Tibial nerve (tissue), 4 donors: ENCODE data around the gene ACRV1. TPM values are rescaled to one million over a fixed set of nuclear protein-coding genes. Genes with fewer than 3 reads are reported as not detected.
"Not testable (repeated sequence)": the region's sequence is repeated elsewhere in the genome, so short reads cannot be mapped to it uniquely, and the experiment has no call there.

Experiments used
- DNase-seq, 2 donors: peaks; one replicate each; pipeline ENCODE4 v3.0.0-alpha.2; 2019; ENCODE audit warnings: low spot score in 2 of 2
- H3K27ac ChIP-seq, 4 donors: fragments of 200-600 bp; sonication (generic) in 3 of 4; one replicate each; pipeline ENCODE4 v1.5.1; 2017 to 2019; ENCODE audit warnings: mild to moderate bottlenecking in 1 of 4
- H3K27me3 ChIP-seq, 2 donors: fragments of 200-600 bp; sonication (generic) in 1 of 2; one replicate each; pipeline versions ENCODE4 v1.5.1 to v1.6.0; 2017 to 2019
- H3K36me3 ChIP-seq, 3 donors: fragments of 200-600 bp; sonication (generic); one replicate each; pipeline ENCODE4 v1.5.1; 2018 to 2019
- H3K4me1 ChIP-seq, 4 donors: fragments of 200-600 bp; sonication (generic) in 3 of 4; one replicate each; pipeline ENCODE4 v1.5.1; 2017 to 2019
- H3K4me3 ChIP-seq, 4 donors: fragments of 200-600 bp; sonication (generic) in 3 of 4; one replicate each; pipeline ENCODE4 v1.5.1; 2017 to 2019; ENCODE audit warnings: mild to moderate bottlenecking in 1 of 4, moderate library complexity in 1 of 4
- H3K9me3 ChIP-seq, 4 donors: fragments of 200-600 bp; sonication (generic) in 3 of 4; one replicate each; pipeline ENCODE4 v1.5.1; 2017 to 2019
- EP300 ChIP-seq, 2 donors: sonication (generic); formaldehyde crosslinking; IDR thresholded peaks; one replicate each; pipeline ENCODE4 v1.6.1; 2017; ENCODE audit warnings: antibody characterized with exemption in 2 of 2, mild to moderate bottlenecking in 1 of 2
- POLR2A ChIP-seq, 2 donors: fragments of 450-650 bp; IDR thresholded peaks; one replicate each; pipeline ENCODE4 v1.6.1; 2017; ENCODE audit warnings: antibody characterized with exemption in 2 of 2, mild to moderate bottlenecking in 2 of 2, moderate library complexity in 2 of 2
- whole genome bisulfite sequencing, 2 donors: methylation state at CpG; one replicate each; pipeline ENCODE4 v1.1.5; 2018; 5-methylcytosine and 5-hydroxymethylcytosine counted together
- total RNA-seq, 4 donors: library from RNA; depleted of rRNA; stranded (reverse); fragments of >200 nt; gene quantifications; one replicate each; pipeline ENCODE4 v1.1.0, GENCODE V29; 2016
- TF ChIP-seq, protein P1 (sequence below), 5 experiments: fragments of 200-600 bp in 3 of 5; fragments of 450-650 bp in 2 of 5; sonication (generic) in 3 of 5; IDR thresholded peaks; one replicate each; pipeline ENCODE4 v1.5.1; 2016 to 2019; ENCODE audit warnings: antibody characterized with exemption in 5 of 5, mild to moderate bottlenecking in 3 of 5, moderate library complexity in 2 of 5

The ACRV1 gene
- total RNA-seq, result not detected

GRCh38 chr11:125680747-125681146, at the start of gene ACRV1:
ACRV1 (minus strand) TSS chr11:125680847; CDS start chr11:125680780, 67 bp downstream.
- Histone ChIP-seq H3K9me3 (no peaks in the 10 kb centered on the region), H3K4me3 (no peak within 1 kb of the TSS), H3K27ac (no peak within 1 kb of the TSS), H3K4me1 (no peaks in the 10 kb centered on the region), H3K27me3 (no peaks in the 10 kb centered on the region), H3K36me3 (no peaks in the 10 kb centered on the region)
- no peak for DNase-seq
- 94 to 100% methylated on average over 1 of the region's 1 CpG for WGBS, 2 donors
- TF ChIP-seq EP300 (IDR thresholded peaks at IDR 0.05) (no peak), POLR2A (IDR thresholded peaks at IDR 0.05) (no peak)
- TF ChIP-seq, protein P1, sequence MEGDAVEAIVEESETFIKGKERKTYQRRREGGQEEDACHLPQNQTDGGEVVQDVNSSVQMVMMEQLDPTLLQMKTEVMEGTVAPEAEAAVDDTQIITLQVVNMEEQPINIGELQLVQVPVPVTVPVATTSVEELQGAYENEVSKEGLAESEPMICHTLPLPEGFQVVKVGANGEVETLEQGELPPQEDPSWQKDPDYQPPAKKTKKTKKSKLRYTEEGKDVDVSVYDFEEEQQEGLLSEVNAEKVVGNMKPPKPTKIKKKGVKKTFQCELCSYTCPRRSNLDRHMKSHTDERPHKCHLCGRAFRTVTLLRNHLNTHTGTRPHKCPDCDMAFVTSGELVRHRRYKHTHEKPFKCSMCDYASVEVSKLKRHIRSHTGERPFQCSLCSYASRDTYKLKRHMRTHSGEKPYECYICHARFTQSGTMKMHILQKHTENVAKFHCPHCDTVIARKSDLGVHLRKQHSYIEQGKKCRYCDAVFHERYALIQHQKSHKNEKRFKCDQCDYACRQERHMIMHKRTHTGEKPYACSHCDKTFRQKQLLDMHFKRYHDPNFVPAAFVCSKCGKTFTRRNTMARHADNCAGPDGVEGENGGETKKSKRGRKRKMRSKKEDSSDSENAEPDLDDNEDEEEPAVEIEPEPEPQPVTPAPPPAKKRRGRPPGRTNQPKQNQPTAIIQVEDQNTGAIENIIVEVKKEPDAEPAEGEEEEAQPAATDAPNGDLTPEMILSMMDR (IDR thresholded peaks at IDR 0.05), result no peak

DNA sequence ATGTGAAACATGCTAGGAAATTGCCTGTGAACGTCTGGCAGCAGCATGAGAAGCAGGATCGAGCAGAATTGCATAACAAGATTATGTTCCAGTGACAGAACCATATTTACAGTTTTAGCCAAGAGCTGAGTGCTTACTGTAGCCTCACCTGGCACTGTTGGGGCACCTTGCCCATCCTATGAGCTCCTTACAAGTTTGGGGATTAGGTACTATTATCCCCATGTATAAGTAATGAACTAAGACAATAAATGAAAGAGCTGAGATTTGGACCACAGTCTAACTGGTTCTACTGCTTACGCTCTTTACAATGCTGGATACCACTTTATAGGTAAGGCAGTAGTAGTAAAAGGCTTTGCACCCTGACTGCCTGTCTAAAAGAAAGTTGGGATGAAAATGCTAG, 48.3 kb upstream of the ACRV1 start:
- Histone ChIP-seq H3K27me3 (no peaks in the 10 kb centered on the region), H3K4me3 (no peak overlapping the region), H3K4me1 (no peaks in the 10 kb centered on the region), H3K36me3 (no peaks in the 10 kb centered on the region), H3K27ac (no peak overlapping the region), H3K9me3 (no peaks in the 10 kb centered on the region)
- DNase-seq, result no peak
- 62 to 71% methylated on average over 3 of the region's 3 CpGs for WGBS, 2 donors
- TF ChIP-seq, protein P1 (IDR thresholded peaks at IDR 0.05), result no peak
- TF ChIP-seq POLR2A (IDR thresholded peaks at IDR 0.05) (no peak), EP300 (IDR thresholded peaks at IDR 0.05) (no peak)

DNA sequence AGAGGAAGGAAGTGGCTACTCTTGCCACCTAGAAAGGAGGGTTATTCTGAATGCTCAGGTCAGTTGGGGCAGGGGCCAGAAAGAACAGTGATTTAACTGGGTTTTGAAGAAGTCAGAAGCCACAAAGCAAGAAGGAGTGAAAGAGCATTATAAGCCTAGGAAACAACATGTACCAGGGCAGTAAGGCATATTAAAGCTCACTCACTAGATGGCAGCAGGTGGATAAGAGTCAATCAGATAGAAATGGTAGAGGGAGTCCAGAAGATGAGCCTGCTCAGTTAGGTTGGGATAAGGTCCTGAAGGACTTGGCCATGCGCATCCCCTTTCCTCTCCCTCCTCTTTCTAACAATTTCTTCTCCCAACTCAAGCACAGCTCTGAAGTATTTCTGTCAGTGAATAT, 43.5 kb upstream of the ACRV1 start:
- WGBS, 2 donors, result 79 to 93% methylated on average over 1 of the region's 1 CpG
- TF ChIP-seq, protein P1 (IDR thresholded peaks at IDR 0.05), result no peak
- TF ChIP-seq POLR2A (IDR thresholded peaks at IDR 0.05), result no peak
- TF ChIP-seq EP300 (IDR thresholded peaks at IDR 0.05), result no peak
- H3K4me1 ChIP-seq, result no peaks in the 10 kb centered on the region

DNA sequence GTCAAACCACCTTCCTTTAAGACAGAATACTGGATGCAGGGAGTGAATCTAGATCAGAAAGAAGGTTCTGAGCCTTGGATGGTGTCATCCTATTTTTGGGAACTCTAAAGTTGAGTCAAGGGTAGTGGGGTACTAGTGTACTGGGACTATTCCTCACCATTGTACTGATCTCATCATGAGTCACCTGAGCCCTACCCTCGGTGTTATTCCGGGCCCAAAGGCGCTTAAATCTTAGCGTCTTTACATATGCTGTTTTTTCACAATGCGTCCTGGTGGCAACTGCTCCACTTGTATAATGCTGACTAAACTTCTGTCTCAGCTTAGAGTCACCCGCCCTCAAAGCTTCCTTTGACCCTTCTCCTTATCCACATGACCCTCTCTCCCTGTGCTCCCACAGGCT, 40.1 kb upstream of the ACRV1 start:
- TF ChIP-seq, protein P1 (IDR thresholded peaks at IDR 0.05), result no peak
- TF ChIP-seq EP300 (IDR thresholded peaks at IDR 0.05) (no peak), POLR2A (IDR thresholded peaks at IDR 0.05) (no peak)
- Histone ChIP-seq H3K27ac (no peak overlapping the region), H3K9me3 (peaks cover 0 to 10% (median 0%) of the 10 kb centered on the region in 4 donors), H3K27me3 (no peaks in the 10 kb centered on the region), H3K4me3 (no peak overlapping the region), H3K4me1 (no peaks in the 10 kb centered on the region), H3K36me3 (no peaks in the 10 kb centered on the region)
- 78 to 88% methylated on average over 6 of the region's 6 CpGs for WGBS, 2 donors
- DNase-seq, result no peak

More for the DNA sequence above, 43.5 kb upstream of the ACRV1 start:
- Histone ChIP-seq H3K36me3 (no peaks in the 10 kb centered on the region), H3K27ac (no peak overlapping the region), H3K4me3 (no peak overlapping the region), H3K27me3 (no peaks in the 10 kb centered on the region), H3K9me3 (peaks cover 0 to 3% (median 0%) of the 10 kb centered on the region in 4 donors)
- no peak for DNase-seq

GRCh38 chr11:125704686-125705085, 24.0 kb upstream of the ACRV1 start:
- not testable (repeated sequence) for H3K36me3 ChIP-seq, H3K27me3 ChIP-seq, H3K27ac ChIP-seq, H3K4me3 ChIP-seq, H3K9me3 ChIP-seq, H3K4me1 ChIP-seq, DNase-seq
- WGBS, 2 donors, result 89 to 90% methylated on average over 9 to 19 of the region's 24 CpGs
